ENCODE results near the gene KCTD20.

The KCTD20 gene

DNA sequence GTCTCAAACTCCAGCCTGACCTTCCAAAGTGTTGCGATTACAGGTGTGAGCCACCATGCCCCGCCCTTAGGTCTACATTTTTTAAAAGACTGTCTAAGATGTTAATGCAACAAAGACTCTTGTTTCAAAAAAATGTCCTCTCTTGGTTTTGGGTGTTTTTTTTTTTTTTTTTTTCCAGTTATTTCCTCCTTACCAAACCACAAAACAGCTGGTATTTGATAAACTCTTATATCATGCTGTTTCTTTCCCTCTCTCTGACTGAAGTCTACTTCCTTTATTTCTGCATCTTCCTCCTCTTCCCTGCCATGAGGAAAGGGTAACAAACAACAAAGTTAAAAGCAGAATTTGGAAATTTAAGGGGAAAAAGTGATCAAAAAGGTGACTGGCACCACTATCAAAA, 83.3 kb downstream of the KCTD20 start:
- Histone ChIP-seq H2BK15ac (ENCODE audit: low read length) (no peak overlapping the region), H3K79me1 (ENCODE audit: low read depth, low read length) (no peaks in the 10 kb centered on the region), H3K18ac (ENCODE audit: low read length) (no peak overlapping the region), H3K23ac (ENCODE audit: low read depth, low read length, poor library complexity) (no peak overlapping the region), H3K27me3 (ENCODE audit: control insufficient read depth in 3 of 3, insufficient read depth in 3 of 3, low read depth in 1 of 3, low read length in 3 of 3) (no peaks in the 10 kb centered on the region), H4K8ac (ENCODE audit: low read depth, low read length) (no peak overlapping the region), H3K4me2 (ENCODE audit: insufficient read depth, low read length, poor library complexity, severe bottlenecking) (no peak overlapping the region), H3K14ac (ENCODE audit: low read length) (no peak overlapping the region), H4K91ac (ENCODE audit: low read depth, low read length, poor library complexity) (no peak overlapping the region), H2BK5ac (ENCODE audit: low read length) (no peak overlapping the region), H3K9me3 (replicated peaks in 1 of 2; ENCODE audit: control insufficient read depth in 2 of 2, insufficient read depth in 1 of 2, low read depth in 1 of 2, low read length in 2 of 2) (no peaks in the 10 kb centered on the region), H3K4me1 (ENCODE audit: control insufficient read depth in 2 of 2, insufficient read depth in 1 of 2, low read depth in 1 of 2, low read length in 2 of 2) (no peaks in the 10 kb centered on the region), H2BK120ac (ENCODE audit: low read depth, low read length) (no peak overlapping the region), H3K27ac (replicated peaks; ENCODE audit: low read length) (no peak overlapping the region), H3K4me3 (ENCODE audit: low read length in 2 of 2) (no peak overlapping the region), H3K9ac (ENCODE audit: low read depth, low read length, poor library complexity) (no peak overlapping the region), H2BK12ac (ENCODE audit: low read length) (no peak overlapping the region), H2AK5ac (ENCODE audit: low read depth, low read length) (no peak overlapping the region), H3K4ac (ENCODE audit: low read length) (no peak overlapping the region), H3K36me3 (replicated peaks in 1 of 2; ENCODE audit: control insufficient read depth in 2 of 2, insufficient read depth in 2 of 2, low read length in 2 of 2) (peaks cover 9 to 80% of the 10 kb centered on the region in 2 donors), H2AFZ (ENCODE audit: low read length) (no peak overlapping the region)
- no peak for DNase-seq (ENCODE audit: low spot score)
- no CpG with 5 or more reads among the region's 2 CpGs for WGBS, 2 donors (ENCODE audit: extremely low coverage in 2 of 2, insufficient read length in 2 of 2, insufficient replicate concordance in 1 of 2)

DNA sequence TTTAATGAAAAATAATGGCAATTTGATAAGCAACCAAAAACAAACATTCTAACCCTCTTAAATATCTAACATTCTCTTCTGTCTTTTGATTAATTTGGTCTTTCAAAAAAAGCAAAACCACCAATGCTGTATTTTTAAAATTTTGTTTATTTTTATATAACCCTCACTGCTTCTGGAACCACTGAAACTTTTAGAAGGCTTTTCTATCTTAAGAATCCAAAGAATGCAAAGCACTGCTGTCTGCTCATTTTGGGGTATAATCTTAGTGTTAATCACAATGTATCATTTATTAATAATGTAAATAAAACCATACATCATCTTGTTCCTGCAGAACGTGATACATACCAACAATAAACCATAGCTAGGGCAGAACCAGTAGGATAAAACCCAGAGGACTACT, 90.5 kb downstream of the KCTD20 start:
- no peak overlapping the region for H3K9ac ChIP-seq (ENCODE audit: low read depth, low read length, poor library complexity)
- H3K79me1 ChIP-seq (ENCODE audit: low read depth, low read length), result no peaks in the 10 kb centered on the region
- H2BK12ac ChIP-seq (ENCODE audit: low read length), result no peak overlapping the region
- H3K9me3 ChIP-seq (replicated peaks in 1 of 2; ENCODE audit: control insufficient read depth in 2 of 2, insufficient read depth in 1 of 2, low read depth in 1 of 2, low read length in 2 of 2), result peaks cover 0 to 9% of the 10 kb centered on the region in 2 donors
- H2AFZ ChIP-seq (ENCODE audit: low read length), result no peak overlapping the region
- DNase-seq (ENCODE audit: low spot score), result no peak
- WGBS, 2 donors (ENCODE audit: extremely low coverage in 2 of 2, insufficient read length in 2 of 2, insufficient replicate concordance in 1 of 2), result no CpG with 5 or more reads among the region's 1 CpG
- no peak overlapping the region for H2BK120ac ChIP-seq (ENCODE audit: low read depth, low read length)
- no peak overlapping the region for H3K4me2 ChIP-seq (ENCODE audit: insufficient read depth, low read length, poor library complexity, severe bottlenecking)
- no peak overlapping the region for H3K4me3 ChIP-seq (ENCODE audit: low read length in 2 of 2)
- H3K14ac ChIP-seq (ENCODE audit: low read length), result no peak overlapping the region
- no peak overlapping the region for H2BK5ac ChIP-seq (ENCODE audit: low read length)
- no peak overlapping the region for H2AK5ac ChIP-seq (ENCODE audit: low read depth, low read length)
- H4K91ac ChIP-seq (ENCODE audit: low read depth, low read length, poor library complexity), result no peak overlapping the region
- H3K18ac ChIP-seq (ENCODE audit: low read length), result no peak overlapping the region
- no peaks in the 10 kb centered on the region for H3K27me3 ChIP-seq (ENCODE audit: control insufficient read depth in 3 of 3, insufficient read depth in 3 of 3, low read depth in 1 of 3, low read length in 3 of 3)
- peaks cover 4 to 87% of the 10 kb centered on the region in 2 donors for H3K36me3 ChIP-seq (replicated peaks in 1 of 2; ENCODE audit: control insufficient read depth in 2 of 2, insufficient read depth in 2 of 2, low read length in 2 of 2)
- no peak overlapping the region for H3K23ac ChIP-seq (ENCODE audit: low read depth, low read length, poor library complexity)
- no peak overlapping the region for H4K8ac ChIP-seq (ENCODE audit: low read depth, low read length)
- no peak overlapping the region for H2BK15ac ChIP-seq (ENCODE audit: low read length)
- H3K27ac ChIP-seq (replicated peaks; ENCODE audit: low read length), result no peak overlapping the region
- no peak overlapping the region for H3K4ac ChIP-seq (ENCODE audit: low read length)
- no peaks in the 10 kb centered on the region for H3K4me1 ChIP-seq (ENCODE audit: control insufficient read depth in 2 of 2, insufficient read depth in 1 of 2, low read depth in 1 of 2, low read length in 2 of 2)

DNA sequence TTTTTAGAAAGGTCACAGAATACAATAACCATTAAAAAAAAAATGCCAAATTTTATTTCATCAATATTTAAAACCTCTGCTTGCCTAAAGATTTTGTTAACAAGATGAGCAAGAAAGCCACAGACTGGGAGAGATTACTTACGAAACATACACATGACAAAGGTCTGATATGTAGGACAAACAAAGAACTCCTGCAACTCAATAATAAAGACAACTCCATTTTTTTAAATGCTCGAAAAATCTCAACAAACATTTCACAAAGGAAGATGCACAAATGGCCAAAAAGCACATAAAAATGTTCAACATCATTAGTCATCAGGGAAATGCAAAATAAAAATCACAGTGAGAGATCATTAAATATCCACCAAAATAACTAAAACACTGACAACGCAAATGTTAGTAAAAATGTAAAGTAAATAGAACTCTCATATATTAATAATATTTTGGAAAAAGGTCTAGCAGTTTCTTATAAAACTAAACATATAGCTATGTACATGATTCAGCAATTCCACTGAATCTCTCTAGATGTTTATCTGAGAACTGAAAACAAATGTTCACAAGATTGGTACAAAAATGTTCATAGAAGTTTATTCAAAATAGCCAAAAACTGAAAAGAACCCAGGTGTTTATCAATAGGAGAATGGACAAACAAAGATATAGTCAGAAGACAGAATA, 94.2 kb downstream of the KCTD20 start:
- no peak overlapping the region for H2BK12ac ChIP-seq (ENCODE audit: low read length)
- no peaks in the 10 kb centered on the region for H3K79me1 ChIP-seq (ENCODE audit: low read depth, low read length)
- H4K8ac ChIP-seq (ENCODE audit: low read depth, low read length), result no peak overlapping the region
- H3K4ac ChIP-seq (ENCODE audit: low read length), result no peak overlapping the region
- H3K27me3 ChIP-seq (ENCODE audit: control insufficient read depth in 3 of 3, insufficient read depth in 3 of 3, low read depth in 1 of 3, low read length in 3 of 3), result no peaks in the 10 kb centered on the region
- no peak overlapping the region for H4K91ac ChIP-seq (ENCODE audit: low read depth, low read length, poor library complexity)
- no peak overlapping the region for H2AK5ac ChIP-seq (ENCODE audit: low read depth, low read length)
- H2BK5ac ChIP-seq (ENCODE audit: low read length), result no peak overlapping the region
- H2BK15ac ChIP-seq (ENCODE audit: low read length), result no peak overlapping the region
- DNase-seq (ENCODE audit: low spot score), result no peak
- H2AFZ ChIP-seq (ENCODE audit: low read length), result no peak overlapping the region
- H3K4me1 ChIP-seq (ENCODE audit: control insufficient read depth in 2 of 2, insufficient read depth in 1 of 2, low read depth in 1 of 2, low read length in 2 of 2), result no peaks in the 10 kb centered on the region
- H3K9me3 ChIP-seq (replicated peaks in 1 of 2; ENCODE audit: control insufficient read depth in 2 of 2, insufficient read depth in 1 of 2, low read depth in 1 of 2, low read length in 2 of 2), result peaks cover 0 to 4% of the 10 kb centered on the region in 2 donors
- WGBS, 2 donors (ENCODE audit: extremely low coverage in 2 of 2, insufficient read length in 2 of 2, insufficient replicate concordance in 1 of 2), result no CpG with 5 or more reads among the region's 3 CpGs
- no peak overlapping the region for H3K4me2 ChIP-seq (ENCODE audit: insufficient read depth, low read length, poor library complexity, severe bottlenecking)
- peaks cover 6 to 95% of the 10 kb centered on the region in 2 donors for H3K36me3 ChIP-seq (replicated peaks in 1 of 2; ENCODE audit: control insufficient read depth in 2 of 2, insufficient read depth in 2 of 2, low read length in 2 of 2)
- H3K23ac ChIP-seq (ENCODE audit: low read depth, low read length, poor library complexity), result no peak overlapping the region
- no peak overlapping the region for H3K27ac ChIP-seq (replicated peaks; ENCODE audit: low read length)
- no peak overlapping the region for H3K9ac ChIP-seq (ENCODE audit: low read depth, low read length, poor library complexity)
- H3K14ac ChIP-seq (ENCODE audit: low read length), result no peak overlapping the region
- no peak overlapping the region for H3K4me3 ChIP-seq (ENCODE audit: low read length in 2 of 2)
- H3K18ac ChIP-seq (ENCODE audit: low read length), result no peak overlapping the region
- no peak overlapping the region for H2BK120ac ChIP-seq (ENCODE audit: low read depth, low read length)

GRCh38 chr6:36539814-36540568, 97.2 kb downstream of the KCTD20 start:
- no peak overlapping the region for H2BK15ac ChIP-seq (ENCODE audit: low read length)
- no peak overlapping the region for H3K4me2 ChIP-seq (ENCODE audit: insufficient read depth, low read length, poor library complexity, severe bottlenecking)
- DNase-seq (ENCODE audit: low spot score), result no peak
- no peak overlapping the region for H2BK5ac ChIP-seq (ENCODE audit: low read length)
- no peaks in the 10 kb centered on the region for H3K9me3 ChIP-seq (replicated peaks in 1 of 2; ENCODE audit: control insufficient read depth in 2 of 2, insufficient read depth in 1 of 2, low read depth in 1 of 2, low read length in 2 of 2)
- no peak overlapping the region for H3K9ac ChIP-seq (ENCODE audit: low read depth, low read length, poor library complexity)
- H3K18ac ChIP-seq (ENCODE audit: low read length), result no peak overlapping the region
- no peak overlapping the region for H3K4me3 ChIP-seq (ENCODE audit: low read length in 2 of 2)
- no peaks in the 10 kb centered on the region for H3K27me3 ChIP-seq (ENCODE audit: control insufficient read depth in 3 of 3, insufficient read depth in 3 of 3, low read depth in 1 of 3, low read length in 3 of 3)
- no peak overlapping the region for H4K91ac ChIP-seq (ENCODE audit: low read depth, low read length, poor library complexity)
- H3K79me1 ChIP-seq (ENCODE audit: low read depth, low read length), result peaks cover 8% of the 10 kb centered on the region
- no peak overlapping the region for H4K8ac ChIP-seq (ENCODE audit: low read depth, low read length)
- H3K4me1 ChIP-seq (ENCODE audit: control insufficient read depth in 2 of 2, insufficient read depth in 1 of 2, low read depth in 1 of 2, low read length in 2 of 2), result no peaks in the 10 kb centered on the region
- H3K27ac ChIP-seq (replicated peaks; ENCODE audit: low read length), result no peak overlapping the region
- no peak overlapping the region for H3K4ac ChIP-seq (ENCODE audit: low read length)
- H2BK12ac ChIP-seq (ENCODE audit: low read length), result no peak overlapping the region
- no peak overlapping the region for H2AFZ ChIP-seq (ENCODE audit: low read length)
- no peak overlapping the region for H2BK120ac ChIP-seq (ENCODE audit: low read depth, low read length)
- WGBS, 2 donors (ENCODE audit: extremely low coverage in 2 of 2, insufficient read length in 2 of 2, insufficient replicate concordance in 1 of 2), result no CpG with 5 or more reads among the region's 4 CpGs
- no peak overlapping the region for H3K23ac ChIP-seq (ENCODE audit: low read depth, low read length, poor library complexity)
- no peak overlapping the region for H3K14ac ChIP-seq (ENCODE audit: low read length)
- H2AK5ac ChIP-seq (ENCODE audit: low read depth, low read length), result no peak overlapping the region
- peaks cover 6 to 85% of the 10 kb centered on the region in 2 donors for H3K36me3 ChIP-seq (replicated peaks in 1 of 2; ENCODE audit: control insufficient read depth in 2 of 2, insufficient read depth in 2 of 2, low read length in 2 of 2)
